Measurements from ENCODE around the gene CEP104. TPM values are rescaled to one million over a fixed set of nuclear protein-coding genes. Genes with fewer than 3 reads are reported as not detected.

Gene CEP104
- total and polyA plus RNA-seq, 2 experiments from 2014 or later = 12.7 to 22.6 TPM

GRCh38 chr1:3858231-3858981, 1.4 kb upstream of the CEP104 start:
- peak; percentile 40 for DNase-seq (ENCODE audit: low spot score)
- Histone ChIP-seq H4K20me1 (ENCODE audit: insufficient read depth, poor library complexity, severe bottlenecking) (peaks cover 11% of the 10 kb centered on the region), H3K79me2 (peaks cover 58% of the 10 kb centered on the region), H3K9me2 (replicated peaks; ENCODE audit: insufficient read depth) (no peaks in the 10 kb centered on the region), H3K4me2 (peak overlapping the region; percentile 87), H3K4me3 (peak overlapping the region; percentile 78), H3K4me1 (ENCODE audit: insufficient read depth) (peaks cover 16% of the 10 kb centered on the region), H3K27ac (no peak overlapping the region), H3K36me3 (replicated peaks; ENCODE audit: insufficient read depth, low read depth) (no peaks in the 10 kb centered on the region), H2AFZ (peak overlapping the region; percentile 70), H3K9me3 (ENCODE audit: low read depth) (no peaks in the 10 kb centered on the region), H3K27me3 (no peaks in the 10 kb centered on the region)
- TF ChIP-seq EZH2 (IDR thresholded peaks at IDR 0.05; ENCODE audit: borderline replicate concordance) (no peak), EZH2phosphoT487 (IDR thresholded peaks at IDR 0.05; ENCODE audit: low read depth, severe bottlenecking, unreplicated experiment) (no peak), CTCF (IDR thresholded peaks at IDR 0.05; ENCODE audit: poor library complexity) (peak; percentile 29)
- 73% methylated on average over 33 of the region's 34 CpGs for WGBS (ENCODE audit: low lambda C conversion rate, missing lambda C conversion rate)

- Histone ChIP-seq H3K27ac (no peak overlapping the region), H3K79me2 (peaks cover 64% of the 10 kb centered on the region), H3K9me2 (replicated peaks; ENCODE audit: insufficient read depth) (no peaks in the 10 kb centered on the region), H3K9me3 (ENCODE audit: low read depth) (no peaks in the 10 kb centered on the region), H3K4me1 (ENCODE audit: insufficient read depth) (peaks cover 16% of the 10 kb centered on the region), H3K27me3 (no peaks in the 10 kb centered on the region), H3K4me3 (peak overlapping the region; percentile 78), H3K4me2 (peak overlapping the region; percentile 87), H2AFZ (peak overlapping the region; percentile 70), H4K20me1 (ENCODE audit: insufficient read depth, poor library complexity, severe bottlenecking) (peaks cover 11% of the 10 kb centered on the region), H3K36me3 (replicated peaks; ENCODE audit: insufficient read depth, low read depth) (no peaks in the 10 kb centered on the region)
- 12% methylated on average over 21 of the region's 21 CpGs for WGBS (ENCODE audit: low lambda C conversion rate, missing lambda C conversion rate)
- no peak for DNase-seq (ENCODE audit: low spot score)
- TF ChIP-seq EZH2phosphoT487 (IDR thresholded peaks at IDR 0.05; ENCODE audit: low read depth, severe bottlenecking, unreplicated experiment) (no peak), CTCF (IDR thresholded peaks at IDR 0.05; ENCODE audit: poor library complexity) (no peak), EZH2 (IDR thresholded peaks at IDR 0.05; ENCODE audit: borderline replicate concordance) (no peak)
These were observed 749 bp upstream of the CEP104 start for GRCh38 chr1:3857791-3858129.

GRCh38 chr1:3852711-3853485, 4.1 kb downstream of the CEP104 start:
- no peaks in the 10 kb centered on the region for H3K27me3 ChIP-seq
- H3K27ac ChIP-seq = no peak overlapping the region
- H3K9me2 ChIP-seq (replicated peaks; ENCODE audit: insufficient read depth) = no peaks in the 10 kb centered on the region
- no peak overlapping the region for H3K4me2 ChIP-seq
- DNase-seq (ENCODE audit: low spot score) = no peak
- no peaks in the 10 kb centered on the region for H3K36me3 ChIP-seq (replicated peaks; ENCODE audit: insufficient read depth, low read depth)
- H3K9me3 ChIP-seq (ENCODE audit: low read depth) = no peaks in the 10 kb centered on the region
- peaks cover 11% of the 10 kb centered on the region for H4K20me1 ChIP-seq (ENCODE audit: insufficient read depth, poor library complexity, severe bottlenecking)
- no peak overlapping the region for H3K4me3 ChIP-seq
- 85% methylated on average over 15 of the region's 15 CpGs for WGBS (ENCODE audit: low lambda C conversion rate, missing lambda C conversion rate)
- H3K79me2 ChIP-seq = peaks cover 44% of the 10 kb centered on the region
- peaks cover 8% of the 10 kb centered on the region for H3K4me1 ChIP-seq (ENCODE audit: insufficient read depth)
- no peak overlapping the region for H2AFZ ChIP-seq
- TF ChIP-seq EZH2phosphoT487 (IDR thresholded peaks at IDR 0.05; ENCODE audit: low read depth, severe bottlenecking, unreplicated experiment) (no peak), CTCF (IDR thresholded peaks at IDR 0.05; ENCODE audit: poor library complexity) (no peak), EZH2 (IDR thresholded peaks at IDR 0.05; ENCODE audit: borderline replicate concordance) (no peak)
